ENCODE measurements around the gene ZNF470. TPM values are rescaled to one million over a fixed set of nuclear protein-coding genes. Genes with fewer than 3 reads are reported as not detected.

Gene ZNF470
- total and polyA plus RNA-seq, 11 donors = 1.7 to 7.1 (median 3.5) TPM

DNA sequence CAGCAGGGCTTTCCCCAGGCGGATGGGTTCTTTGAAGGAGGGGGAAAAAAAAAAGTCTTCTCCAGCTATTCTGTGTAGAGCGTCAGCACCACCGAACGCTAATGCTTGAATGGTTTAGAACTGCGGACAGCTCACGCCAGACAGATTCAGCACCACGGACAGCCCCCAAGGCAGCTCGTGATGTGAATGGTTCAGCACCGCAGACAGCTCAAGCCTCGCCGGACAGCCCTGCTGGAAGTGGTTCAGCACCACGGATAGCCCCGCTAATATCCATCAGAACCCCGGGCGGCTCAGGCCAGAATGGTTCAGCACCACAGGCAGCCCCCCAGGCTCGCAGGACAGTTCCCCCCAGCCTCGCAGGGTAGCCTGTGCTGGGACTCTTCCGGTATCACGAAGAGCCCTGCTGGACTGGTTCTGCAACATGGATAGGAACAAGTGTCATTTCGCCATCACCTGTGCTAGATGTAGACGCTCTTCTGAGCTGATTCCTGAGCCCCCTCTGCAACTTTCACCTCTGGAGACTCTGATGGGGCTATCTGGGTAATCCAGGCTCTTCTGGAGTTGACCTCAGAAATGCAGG is 70.8 kb downstream of the ZNF470 start:
- intact Hi-C loops (cut with DNase I) = no loop called here
- TF ChIP-seq, protein P1, sequence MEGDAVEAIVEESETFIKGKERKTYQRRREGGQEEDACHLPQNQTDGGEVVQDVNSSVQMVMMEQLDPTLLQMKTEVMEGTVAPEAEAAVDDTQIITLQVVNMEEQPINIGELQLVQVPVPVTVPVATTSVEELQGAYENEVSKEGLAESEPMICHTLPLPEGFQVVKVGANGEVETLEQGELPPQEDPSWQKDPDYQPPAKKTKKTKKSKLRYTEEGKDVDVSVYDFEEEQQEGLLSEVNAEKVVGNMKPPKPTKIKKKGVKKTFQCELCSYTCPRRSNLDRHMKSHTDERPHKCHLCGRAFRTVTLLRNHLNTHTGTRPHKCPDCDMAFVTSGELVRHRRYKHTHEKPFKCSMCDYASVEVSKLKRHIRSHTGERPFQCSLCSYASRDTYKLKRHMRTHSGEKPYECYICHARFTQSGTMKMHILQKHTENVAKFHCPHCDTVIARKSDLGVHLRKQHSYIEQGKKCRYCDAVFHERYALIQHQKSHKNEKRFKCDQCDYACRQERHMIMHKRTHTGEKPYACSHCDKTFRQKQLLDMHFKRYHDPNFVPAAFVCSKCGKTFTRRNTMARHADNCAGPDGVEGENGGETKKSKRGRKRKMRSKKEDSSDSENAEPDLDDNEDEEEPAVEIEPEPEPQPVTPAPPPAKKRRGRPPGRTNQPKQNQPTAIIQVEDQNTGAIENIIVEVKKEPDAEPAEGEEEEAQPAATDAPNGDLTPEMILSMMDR (IDR thresholded peaks at IDR 0.05) = no peak
- TF ChIP-seq POLR2A (IDR thresholded peaks at IDR 0.05) = no peak
- Histone ChIP-seq H3K4me3 (no peak overlapping the region), H3K27me3 (peaks cover 1 to 14% (median 6%) of the 10 kb centered on the region in 9 donors), H3K4me1 (no peaks in the 10 kb centered on the region), H3K36me3 (no peaks in the 10 kb centered on the region), H3K9me3 (peaks cover 0 to 80% (median 3%) of the 10 kb centered on the region in 12 donors), H3K27ac (no peak overlapping the region)
- ATAC-seq (peak; percentile 86 to 96 (median 95)), DNase-seq (peak; percentile 85 to 91 (median 87))
- 9 to 15% (median 11%) methylated on average over 7 to 21 of the region's 21 CpGs for WGBS, 4 donors

Other genes with a start within 250 kb of the ZNF470 start
- gene ZNF582, start 173.9 kb upstream of the ZNF470 start, total RNA-seq = 1 to 10 TPM; 3.5 to 6.2 (median 4.7) TPM
- gene ZNF582, start 173.9 kb upstream of the ZNF470 start, polyA plus RNA-seq = 1 to 10 TPM; 6.3 to 7.2 TPM
- gene ZNF583, start 163.1 kb upstream of the ZNF470 start, total RNA-seq = 1 to 10 TPM; 4.1 to 7.9 (median 5.4) TPM
- 1 to 10 TPM; 3.3 to 4.9 TPM for gene ZNF583, start 163.1 kb upstream of the ZNF470 start, polyA plus RNA-seq
- gene ZNF667, start 90.1 kb upstream of the ZNF470 start, total RNA-seq = 1 to 10 TPM; 1.9 to 7.7 (median 4.7) TPM
- 1 to 10 TPM; 2.2 to 4.3 TPM for gene ZNF667, start 90.1 kb upstream of the ZNF470 start, polyA plus RNA-seq
- gene ZNF471, start 59.6 kb upstream of the ZNF470 start, total RNA-seq = 1 to 10 TPM; 3.3 to 7.9 (median 4.7) TPM
- gene ZNF471, start 59.6 kb upstream of the ZNF470 start, polyA plus RNA-seq = 1 to 10 TPM; 2.3 to 3.4 TPM
- 1 to 10 TPM; 4.1 to 7.5 (median 5.4) TPM for gene ZFP28, start 28.5 kb upstream of the ZNF470 start, total RNA-seq
- gene ZFP28, start 28.5 kb upstream of the ZNF470 start, polyA plus RNA-seq = 1 to 10 TPM; 3.8 to 8.6 TPM
- 10 to 100 TPM in 1 of 9 donors, 1 to 10 TPM in 8; 5.3 to 15.3 (median 7.1) TPM for gene ZNF71, start 27.8 kb downstream of the ZNF470 start, total RNA-seq
- 10 to 100 TPM in 1 of 2 donors, 1 to 10 TPM in 1; 3.6 to 10.2 TPM for gene ZNF71, start 27.8 kb downstream of the ZNF470 start, polyA plus RNA-seq
- gene SMIM17, start 75.7 kb downstream of the ZNF470 start, total RNA-seq = under 1 TPM in 4 of 9 donors, not detected in 5; 0.25 to 0.72 (median 0.37) TPM
- under 1 TPM; 0.24 to 0.34 TPM for gene SMIM17, start 75.7 kb downstream of the ZNF470 start, polyA plus RNA-seq
- 10 to 100 TPM in 2 of 9 donors, 1 to 10 TPM in 7; 1.9 to 16.0 (median 5.0) TPM for gene ZNF835, start 104.3 kb downstream of the ZNF470 start, total RNA-seq
- 1 to 10 TPM; 1.2 to 1.9 TPM for gene ZNF835, start 104.3 kb downstream of the ZNF470 start, polyA plus RNA-seq